ENCODE data around the gene SPATA2L. TPM values are rescaled to one million over a fixed set of nuclear protein-coding genes. Genes with fewer than 3 reads are reported as not detected.

Gene SPATA2L
- total and polyA plus RNA-seq, 2 of the 8 experiments (the other 6 are each of a cell fraction or from before 2014, with no cell fraction given) = 9.3 to 12.5 TPM

- H2BK15ac ChIP-seq (ENCODE audit: low read length) = no peak overlapping the region
- no peak overlapping the region for H3K23ac ChIP-seq (ENCODE audit: insufficient read length)
- H3K4ac ChIP-seq (replicated peaks; ENCODE audit: insufficient read length, low read depth, low read length) = no peak overlapping the region
- peaks cover 26 to 62% (median 48%) of the 10 kb centered on the region in 4 experiments for H3K36me3 ChIP-seq (ENCODE audit: control insufficient read depth in 2 of 4, insufficient read depth in 4 of 4, low read length in 3 of 4)
- no peak overlapping the region for H4K5ac ChIP-seq (ENCODE audit: insufficient read length, low read depth, low read length)
- no peak overlapping the region for H3K4me2 ChIP-seq (ENCODE audit: insufficient read depth in 1 of 2, low read depth in 2 of 2, low read length in 2 of 2)
- 91% methylated on average over 20 of the region's 20 CpGs; no CpG with 5 or more reads in 1 of the 2 experiments for WGBS, 2 experiments (ENCODE audit: extremely low coverage in 1 of 2, insufficient coverage in 1 of 2, insufficient read length in 1 of 2, insufficient replicate concordance in 2 of 2, low coverage in 1 of 2, low lambda C conversion rate in 2 of 2, missing lambda C conversion rate in 1 of 2)
- H3K14ac ChIP-seq (ENCODE audit: insufficient read length) = no peak overlapping the region
- FAIRE-seq (no peak), DNase-seq (ENCODE audit: low read depth in 1 of 2, low spot score in 2 of 2) (no peak)
- H3K18ac ChIP-seq (ENCODE audit: extremely low read depth, low read length) = no peak overlapping the region
- H3K9ac ChIP-seq (replicated peaks in 1 of 4; ENCODE audit: extremely low read depth in 1 of 4, low read depth in 3 of 4, low read length in 3 of 4) = no peak overlapping the region
- no peak overlapping the region for H4K91ac ChIP-seq (replicated peaks; ENCODE audit: insufficient read length, low read length)
- H3K4me1 ChIP-seq (replicated peaks in 1 of 4; ENCODE audit: control insufficient read depth in 3 of 4, insufficient read depth in 4 of 4, low read length in 3 of 4) = no peaks in the 10 kb centered on the region
- no peaks in the 10 kb centered on the region for H3K23me2 ChIP-seq (ENCODE audit: low read depth, low read length)
- POLR2A ChIA-PET (ENCODE audit: partially characterized antibody) = interaction anchor here (0.6 to 5.4 kb wide), 11 partner anchors 8 to 178 kb away, joined by 3 to 19 read pairs (median 3); no protein-coding TSS in a partner anchor
- H2AFZ ChIP-seq (ENCODE audit: low read length) = no peak overlapping the region
- no peak overlapping the region for H2BK5ac ChIP-seq (ENCODE audit: low read depth, low read length)
- no peaks in the 10 kb centered on the region for H3K27me3 ChIP-seq (replicated peaks in 1 of 4; ENCODE audit: control insufficient read depth in 3 of 4, extremely low read depth in 1 of 4, insufficient read depth in 3 of 4, low read length in 3 of 4)
- no peak overlapping the region for H3K4me3 ChIP-seq (ENCODE audit: extremely low read depth in 1 of 4, insufficient read depth in 2 of 4, low read depth in 3 of 4, low read length in 4 of 4)
- H3K9me3 ChIP-seq (ENCODE audit: insufficient read depth in 2 of 2, low read depth in 1 of 2, low read length in 1 of 2) = no peaks in the 10 kb centered on the region
- no peak overlapping the region for H3K56ac ChIP-seq (replicated peaks; ENCODE audit: insufficient read length, low read depth, low read length)
- no peak overlapping the region for H4K8ac ChIP-seq (ENCODE audit: extremely low read depth, insufficient read depth, low read length)
- no peak overlapping the region for H2BK120ac ChIP-seq (replicated peaks; ENCODE audit: low read depth, low read length)
- H2AK5ac ChIP-seq (ENCODE audit: low read depth, low read length) = no peak overlapping the region
- CTCF ChIA-PET (ENCODE audit: partially characterized antibody) = interaction anchor here (0.8 to 7.8 kb wide), 10 partner anchors 10 to 169 kb away, joined by 3 to 69 read pairs (median 4); no protein-coding TSS in a partner anchor
- H3K79me1 ChIP-seq (ENCODE audit: low read depth, low read length) = peaks cover 2% of the 10 kb centered on the region; the same call in 1 of the 2 replicates
- peaks cover 3 to 11% of the 10 kb centered on the region in 2 experiments for H4K20me1 ChIP-seq (replicated peaks in 1 of 2; ENCODE audit: control insufficient read depth in 1 of 2, insufficient read depth in 2 of 2, low read length in 2 of 2)
- H2BK12ac ChIP-seq (ENCODE audit: low read depth, low read length) = no peak overlapping the region
- H2BK20ac ChIP-seq (ENCODE audit: low read length) = no peak overlapping the region
- H3K79me2 ChIP-seq (ENCODE audit: control insufficient read depth in 1 of 2, insufficient read depth in 2 of 2, low read length in 2 of 2) = no peaks in the 10 kb centered on the region
- H3K27ac ChIP-seq (ENCODE audit: low read depth, low read length) = no peak overlapping the region
- TF ChIP-seq FOSL1 (IDR thresholded peaks at IDR 0.05; ENCODE audit: insufficient read depth, low read depth, low read length) (no peak), RFX5 (IDR thresholded peaks at IDR 0.05; ENCODE audit: borderline replicate concordance, low read depth, low read length) (no peak), CHD2 (IDR thresholded peaks at IDR 0.05; ENCODE audit: low read length) (no peak), BACH1 (IDR thresholded peaks at IDR 0.05; ENCODE audit: low read length) (no peak), ATF3 (IDR thresholded peaks at IDR 0.05; ENCODE audit: insufficient read depth, low read depth, low read length) (no peak), KDM5A (IDR thresholded peaks at IDR 0.05; ENCODE audit: low read length) (no peak), SP1 (IDR thresholded peaks at IDR 0.05; ENCODE audit: low read depth, low read length) (no peak), USF2 (IDR thresholded peaks at IDR 0.05; ENCODE audit: low read length) (no peak), POU5F1 (IDR thresholded peaks at IDR 0.05; ENCODE audit: low read depth, low read length) (no peak), SUZ12 (IDR thresholded peaks at IDR 0.05; ENCODE audit: low read length) (no peak), GABPA (IDR thresholded peaks at IDR 0.05; ENCODE audit: borderline replicate concordance, insufficient read depth, low read length) (no peak)
Measured at GRCh38 chr16:89738538-89739317, 37.2 kb upstream of the SPATA2L start.

Data from H1 (cell line).